ENCODE measurements around the gene ARFGAP1.

The ARFGAP1 gene

DNA sequence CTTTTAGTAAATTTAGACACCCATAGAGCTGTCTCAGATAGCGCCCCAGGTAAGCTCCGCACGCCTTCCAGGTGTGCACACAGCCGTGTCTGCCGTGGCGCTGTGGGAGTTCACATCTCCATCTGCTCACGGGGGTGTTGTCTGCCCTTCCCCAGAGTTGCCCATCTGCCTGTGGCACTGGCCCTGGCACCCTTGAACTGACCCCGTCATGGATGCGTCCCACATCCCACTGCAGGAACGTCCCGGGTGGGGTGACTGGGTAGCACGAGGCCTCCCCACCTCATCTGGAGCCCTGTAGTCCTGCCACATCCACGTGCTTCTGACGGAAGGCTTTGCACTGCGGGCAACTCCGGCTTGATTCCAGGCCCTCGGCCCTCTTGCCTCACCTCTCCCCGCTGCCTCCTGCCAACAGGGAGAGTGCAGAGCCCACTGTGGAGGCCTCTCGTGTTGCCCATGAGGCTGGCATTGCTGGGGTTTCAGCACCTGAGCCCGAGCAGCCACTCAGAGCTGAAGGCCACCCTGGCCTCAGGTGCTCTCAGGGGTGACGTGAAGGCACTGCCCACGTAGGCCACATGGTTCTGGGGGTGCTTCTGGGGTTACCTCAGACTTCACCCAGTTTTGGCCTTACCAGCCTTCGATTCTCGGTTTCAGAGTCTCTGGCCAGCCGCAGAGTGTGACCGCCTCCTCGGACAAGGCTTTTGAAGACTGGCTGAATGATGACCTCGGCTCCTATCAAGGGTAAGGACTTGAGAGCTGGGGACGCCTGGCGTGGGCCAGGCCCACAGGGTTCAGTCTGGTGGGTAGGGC lies 5.1 kb downstream of the ARFGAP1 start:
- DNase-seq (ENCODE audit: low read depth in 2 of 2) = no peak

DNA sequence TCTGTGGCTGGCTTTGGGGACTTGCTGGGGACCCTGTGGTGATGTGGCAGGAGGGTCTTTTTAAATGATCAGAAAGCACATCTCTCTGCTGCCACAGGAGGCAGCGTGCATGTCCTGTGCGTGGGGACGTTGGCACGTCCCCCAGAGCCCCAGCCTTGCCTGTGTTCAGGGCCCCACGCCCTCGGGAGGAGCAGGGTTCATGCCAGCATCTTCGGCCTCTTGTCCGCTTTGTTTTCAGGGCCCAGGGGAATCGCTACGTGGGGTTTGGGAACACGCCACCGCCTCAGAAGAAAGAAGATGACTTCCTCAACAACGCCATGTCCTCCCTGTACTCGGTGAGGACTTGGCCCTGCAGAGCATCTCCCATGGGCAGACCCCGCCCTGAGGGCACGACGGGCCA lies 6.0 kb downstream of the ARFGAP1 start:
- no peak for DNase-seq (ENCODE audit: low read depth in 2 of 2)

DNA sequence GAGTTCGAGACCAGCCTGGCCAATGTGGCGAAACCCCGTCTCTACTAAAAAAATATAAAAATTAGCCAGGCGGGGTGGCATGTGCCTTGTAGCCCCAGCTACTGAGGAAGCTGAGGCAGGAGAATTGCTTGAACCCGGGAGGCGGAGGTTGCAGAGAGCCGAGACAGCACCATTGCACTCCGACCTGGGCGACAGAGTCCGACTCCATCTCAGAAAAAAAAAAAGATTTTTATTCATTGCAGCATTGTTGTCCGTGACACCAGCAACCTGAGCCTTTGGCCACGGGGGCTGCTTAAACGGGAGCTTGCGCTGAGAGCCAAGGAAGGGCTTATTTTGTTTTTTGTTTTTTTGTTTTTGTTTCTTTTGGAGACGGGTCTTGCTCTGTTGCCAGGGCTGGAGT lies 7.3 kb downstream of the ARFGAP1 start:
- DNase-seq (ENCODE audit: low read depth in 2 of 2) = no peak

DNA sequence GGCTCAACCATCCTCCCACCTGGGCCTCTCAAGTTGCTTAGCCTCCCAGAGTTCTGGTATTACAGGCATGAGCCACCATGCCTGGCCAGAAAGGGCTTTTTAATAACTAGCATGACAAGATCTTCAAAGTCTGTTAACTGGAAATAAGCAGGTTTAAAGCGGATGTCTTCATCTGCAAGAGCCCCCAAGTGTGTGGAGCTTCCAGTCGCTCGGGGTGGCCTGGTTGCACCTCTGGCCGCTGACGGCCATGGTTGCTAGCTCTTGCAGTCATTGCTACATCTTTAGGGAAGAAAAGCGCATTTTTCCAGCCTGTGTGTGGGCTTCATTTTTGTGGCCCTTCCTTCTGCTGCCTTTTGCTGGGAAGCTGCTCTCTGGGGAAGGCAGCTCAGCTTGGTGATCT lies 7.8 kb downstream of the ARFGAP1 start:
- no peak for DNase-seq (ENCODE audit: low read depth in 2 of 2)

DNA sequence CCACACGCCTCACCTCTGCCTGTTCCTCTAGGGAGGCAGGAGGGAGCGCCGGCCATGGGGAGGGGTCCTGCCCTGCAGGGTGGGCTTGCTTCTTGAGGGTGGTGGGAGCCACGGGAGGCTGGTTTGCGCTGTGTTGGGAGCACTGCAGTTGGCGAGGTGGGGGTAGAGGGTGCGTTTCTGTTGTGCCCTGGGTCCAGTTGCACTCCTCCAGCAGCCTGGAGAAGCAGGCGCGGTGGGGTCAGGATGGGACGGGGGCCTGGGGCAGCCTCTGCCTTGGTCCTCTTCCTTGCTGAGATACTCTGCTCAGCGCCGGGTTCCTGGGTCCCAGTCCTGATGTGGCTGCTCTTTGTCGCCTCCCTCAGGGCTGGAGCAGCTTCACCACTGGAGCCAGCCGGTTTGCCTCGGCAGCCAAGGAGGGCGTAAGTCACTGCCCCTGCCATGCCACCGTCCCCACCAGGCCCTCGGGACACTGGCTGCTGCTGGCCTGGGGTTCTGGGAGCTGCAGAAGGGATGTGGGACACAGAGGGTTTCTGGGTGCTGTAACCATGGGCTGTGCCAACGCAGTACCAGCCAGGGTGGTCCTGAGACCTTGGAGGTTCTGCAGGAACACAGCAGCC lies 8.4 kb downstream of the ARFGAP1 start:
- DNase-seq (ENCODE audit: low read depth in 2 of 2) = no peak

DNA sequence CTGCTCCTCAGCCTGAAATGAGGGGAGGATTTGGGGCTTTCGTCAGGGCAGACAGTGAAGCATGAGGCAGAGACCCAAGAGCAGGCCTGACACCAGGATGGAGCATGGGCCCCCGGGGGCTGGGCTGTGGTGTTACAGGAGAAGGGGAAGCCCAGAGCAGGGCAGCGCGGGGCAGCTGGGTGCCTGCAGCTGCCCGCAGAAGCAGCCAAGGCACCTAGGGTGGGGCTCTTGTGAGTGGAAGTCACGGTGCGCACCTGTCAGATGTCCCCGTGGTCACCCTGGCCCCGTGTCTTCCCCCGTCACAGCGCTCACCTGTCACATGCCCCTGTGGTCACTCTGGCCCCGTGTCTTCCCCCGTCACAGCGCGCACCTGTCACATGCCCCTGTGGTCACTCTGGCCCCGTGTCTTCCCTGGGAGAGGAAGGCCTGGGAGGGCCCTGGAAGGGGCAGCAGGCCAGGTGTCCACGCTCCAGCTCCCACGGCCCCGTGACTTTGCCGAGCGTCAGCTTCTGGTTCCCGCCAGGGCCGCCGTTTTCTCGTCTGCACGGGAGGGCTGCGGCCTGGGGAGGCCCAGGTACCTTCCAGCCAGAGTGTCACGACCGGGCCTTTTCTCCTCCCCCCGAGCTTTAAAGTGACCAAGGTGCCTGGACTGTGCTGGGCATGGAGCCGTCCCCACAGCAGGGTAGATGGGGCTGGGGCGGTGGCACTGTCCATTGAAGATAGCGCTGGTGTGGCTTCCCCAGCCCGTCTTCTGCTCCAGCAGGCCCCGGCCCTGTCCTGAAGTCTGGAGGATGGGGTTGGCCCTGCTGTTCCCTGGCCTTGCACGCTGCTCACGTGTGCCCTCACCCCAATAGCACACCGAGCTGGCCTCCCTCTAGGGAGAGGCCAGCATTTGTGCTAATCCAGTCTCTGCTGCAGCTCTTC lies 9.4 kb downstream of the ARFGAP1 start:
- no peak for DNase-seq (ENCODE audit: low read depth in 2 of 2)

DNA sequence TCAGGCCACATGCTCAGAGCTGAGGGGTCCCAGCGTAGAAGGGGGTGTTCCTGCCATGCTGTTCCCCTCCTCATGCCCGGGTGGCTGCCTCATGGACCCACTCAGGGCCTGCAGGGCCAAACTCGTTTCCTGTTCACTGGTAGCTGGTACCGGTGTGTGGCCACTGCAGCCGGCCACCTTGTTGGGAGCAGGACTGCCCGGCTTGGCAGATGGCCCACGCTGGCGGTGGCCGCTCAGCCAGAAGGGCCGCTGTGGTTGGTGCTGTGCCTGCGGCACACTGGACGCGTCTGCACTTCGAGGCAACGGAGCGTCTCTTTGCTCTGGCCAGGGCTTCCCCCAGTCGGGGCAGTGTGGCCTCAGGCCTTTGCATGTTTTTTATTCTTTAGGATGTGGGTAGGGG lies 10.3 kb downstream of the ARFGAP1 start:
- no peak for DNase-seq (ENCODE audit: low read depth in 2 of 2)

DNA sequence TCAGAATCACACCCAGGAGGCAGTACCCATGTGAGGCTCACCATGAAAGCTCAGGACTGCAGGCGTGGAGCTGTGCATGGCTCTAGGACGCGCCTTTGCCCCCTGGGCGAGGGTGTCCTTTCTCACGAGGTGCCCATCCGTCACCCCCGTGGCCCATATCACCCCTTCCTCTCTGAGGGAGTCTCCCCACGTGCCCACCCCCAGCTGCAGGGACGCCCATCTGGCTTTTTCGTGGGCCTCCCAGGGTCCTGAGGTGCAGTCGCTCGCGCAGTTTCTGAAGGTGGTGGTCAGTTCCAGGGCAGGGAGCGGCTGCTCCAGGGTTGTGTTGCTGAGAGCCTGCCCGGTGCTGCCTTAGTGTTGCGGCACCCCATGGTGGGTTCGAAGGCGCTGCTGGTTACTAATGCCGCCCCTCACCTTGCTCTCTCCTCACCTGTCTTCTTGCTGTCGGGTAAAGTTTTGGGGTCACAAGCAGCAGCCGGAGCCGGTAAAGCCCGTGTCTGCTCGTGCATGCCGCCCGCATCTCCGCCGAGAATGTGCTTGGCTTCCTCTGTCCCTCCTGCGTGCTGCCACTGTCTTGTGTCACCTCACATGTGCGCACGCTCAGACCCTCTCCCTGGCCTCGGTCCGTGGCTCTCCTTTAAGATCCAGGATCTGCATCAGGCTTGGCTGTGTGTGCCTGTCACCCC lies 10.9 kb downstream of the ARFGAP1 start:
- no peak for DNase-seq (ENCODE audit: low read depth in 2 of 2)

DNA sequence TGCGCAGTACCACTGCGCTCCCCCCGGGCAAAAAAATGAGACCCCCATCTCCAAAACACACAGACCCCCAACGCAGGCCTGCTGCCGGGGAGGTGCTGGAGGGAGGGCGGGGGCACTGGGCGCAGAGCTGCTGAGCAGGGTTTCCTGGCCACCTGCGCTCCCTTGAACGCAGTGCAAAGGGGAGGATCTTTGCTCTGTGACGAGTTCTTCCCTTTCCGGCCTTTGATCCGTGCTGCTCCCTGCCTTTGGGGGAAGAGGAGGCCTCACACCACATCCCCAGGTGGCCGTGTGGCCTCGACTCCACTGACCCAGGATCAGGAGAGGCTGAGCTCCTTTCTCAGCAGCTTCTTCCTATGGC lies 11.4 kb downstream of the ARFGAP1 start:
- no peak for DNase-seq (ENCODE audit: low read depth in 2 of 2)

DNA sequence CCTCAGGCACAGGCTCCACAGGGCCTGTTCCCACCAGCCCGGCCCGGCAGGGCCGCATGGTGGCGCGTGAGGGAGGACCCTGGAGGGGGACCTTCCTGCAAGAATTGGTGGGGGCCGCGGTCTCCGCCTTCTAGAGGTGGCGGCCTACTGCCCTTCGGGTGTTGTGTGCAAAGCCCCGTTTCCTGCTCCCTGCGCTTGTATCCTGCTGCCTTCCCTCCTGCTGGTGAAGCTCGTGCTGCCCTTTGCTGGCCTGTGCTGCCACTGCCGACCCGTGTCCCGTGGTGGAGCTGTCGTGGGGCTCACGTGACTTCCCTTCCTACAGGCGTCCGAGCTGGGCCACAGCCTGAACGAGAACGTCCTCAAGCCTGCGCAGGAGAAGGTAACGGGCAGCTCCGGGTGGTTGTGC lies 11.9 kb downstream of the ARFGAP1 start:
- DNase-seq (ENCODE audit: low read depth in 2 of 2) = no peak

DNA sequence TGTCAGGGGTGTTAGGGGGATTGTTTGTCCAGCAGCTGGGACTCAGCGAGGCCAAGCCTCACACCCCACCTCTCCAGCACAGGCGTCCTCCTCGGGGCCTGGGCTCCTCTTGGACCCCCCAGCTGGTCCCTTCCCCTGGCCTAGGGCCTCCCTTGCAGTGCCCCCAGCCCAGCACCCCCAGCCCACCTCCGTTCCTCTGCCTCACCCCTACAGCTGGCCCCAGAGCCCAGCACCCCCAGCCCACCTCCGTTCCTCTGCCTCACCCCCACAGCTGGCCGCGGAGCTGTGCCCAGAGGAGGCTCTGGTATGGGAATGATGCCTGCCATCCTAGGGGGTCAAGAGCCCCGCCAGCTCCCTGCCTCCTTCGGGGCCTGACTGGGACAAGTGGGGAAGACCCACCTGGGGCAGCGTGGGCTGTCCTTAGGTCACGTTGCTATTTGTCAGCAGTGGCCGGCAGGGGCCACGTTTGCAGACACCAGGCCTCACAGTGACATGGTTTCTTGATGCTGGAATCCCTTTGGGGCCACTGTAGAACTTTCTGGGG lies 12.4 kb downstream of the ARFGAP1 start:
- DNase-seq (ENCODE audit: low read depth in 2 of 2) = no peak

DNA sequence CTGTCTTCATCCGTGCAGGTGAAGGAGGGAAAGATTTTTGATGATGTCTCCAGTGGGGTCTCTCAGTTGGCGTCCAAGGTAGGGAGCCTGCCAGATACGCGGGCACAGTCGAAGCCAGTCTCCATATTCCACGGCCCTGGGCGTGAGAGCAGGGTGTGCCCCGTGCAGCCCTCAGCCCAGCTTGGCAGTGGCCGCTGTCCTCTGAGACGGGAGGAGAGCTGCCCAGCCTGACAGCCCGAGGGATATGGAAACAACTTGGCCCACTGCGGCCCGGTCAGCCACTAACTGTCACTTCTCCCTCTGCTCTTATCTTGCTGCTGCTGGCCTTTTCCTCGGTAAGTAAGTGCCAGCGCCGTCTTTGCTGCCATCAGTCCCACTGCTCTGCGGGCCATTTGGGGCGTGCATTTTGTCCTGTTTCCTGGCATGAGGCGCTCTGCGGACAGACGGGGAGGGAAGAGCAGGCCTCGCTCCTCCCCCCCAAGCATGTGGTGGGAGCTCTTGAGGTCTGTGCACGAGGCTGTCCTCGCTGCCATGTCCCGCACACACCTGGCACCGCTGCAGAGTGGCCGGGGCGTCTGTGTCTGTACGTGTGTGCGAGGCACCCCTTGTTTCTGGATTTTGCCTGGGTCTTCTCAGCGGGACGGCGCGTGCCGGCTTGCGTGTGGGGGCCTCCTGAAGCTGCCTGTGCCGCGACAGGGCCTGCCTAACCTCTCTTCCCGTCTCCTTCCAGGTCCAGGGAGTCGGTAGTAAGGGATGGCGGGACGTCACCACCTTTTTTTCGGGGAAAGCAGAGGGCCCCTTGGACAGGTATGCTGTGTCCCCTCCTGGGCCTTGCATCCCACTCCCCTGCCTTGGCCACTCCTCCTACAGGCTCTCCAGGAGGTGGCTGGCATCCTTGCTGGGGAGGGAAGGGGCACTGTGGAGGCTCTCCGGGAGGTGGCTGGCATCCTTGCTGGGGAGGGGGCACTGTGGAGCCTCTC lies 13.3 kb downstream of the ARFGAP1 start:
- no peak for DNase-seq (ENCODE audit: low read depth in 2 of 2)

DNA sequence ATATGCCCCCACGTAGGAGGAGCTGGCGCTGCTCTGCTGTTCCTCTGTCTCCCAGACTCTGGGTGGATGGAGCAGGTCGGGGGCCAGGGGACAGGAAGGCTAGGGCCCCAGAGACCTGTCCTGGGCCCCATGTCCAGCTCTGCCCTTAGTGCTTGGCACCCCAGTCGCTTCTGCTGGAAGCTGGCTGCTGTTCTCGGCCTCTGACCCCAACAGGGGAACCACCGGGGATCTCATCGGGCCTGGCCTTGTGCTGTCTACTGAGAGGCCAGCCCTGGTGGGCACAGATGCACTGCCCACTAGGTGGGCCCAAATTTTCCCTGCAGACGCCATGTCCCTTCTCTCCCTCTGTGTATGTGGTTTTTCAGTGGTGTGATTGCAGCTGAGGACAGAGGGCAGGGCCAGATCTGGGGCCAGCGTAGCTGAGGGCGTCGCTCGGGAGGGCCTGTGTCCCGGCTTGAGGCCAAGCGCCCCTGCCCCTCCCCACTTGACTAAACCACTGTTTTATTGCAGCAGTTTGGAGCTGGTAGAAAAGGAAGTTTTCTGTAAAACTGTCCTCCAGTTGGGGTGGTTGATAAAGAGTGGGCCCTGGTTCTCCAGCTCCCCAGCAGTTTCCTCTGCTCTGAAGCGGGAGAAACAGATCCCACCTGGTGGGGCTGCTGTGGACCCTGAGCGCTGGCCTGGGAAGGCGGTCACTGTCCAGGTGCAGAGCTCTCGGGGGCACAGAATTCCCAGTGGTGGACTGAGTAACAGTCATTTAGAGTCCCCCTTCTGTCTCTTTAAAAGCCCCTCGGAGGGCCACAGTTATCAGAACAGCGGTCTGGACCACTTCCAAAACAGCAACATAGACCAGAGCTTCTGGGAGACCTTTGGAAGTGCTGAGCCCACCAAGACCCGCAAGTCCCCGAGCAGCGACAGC lies 14.4 kb downstream of the ARFGAP1 start:
- DNase-seq (ENCODE audit: low read depth in 2 of 2) = no peak

DNA sequence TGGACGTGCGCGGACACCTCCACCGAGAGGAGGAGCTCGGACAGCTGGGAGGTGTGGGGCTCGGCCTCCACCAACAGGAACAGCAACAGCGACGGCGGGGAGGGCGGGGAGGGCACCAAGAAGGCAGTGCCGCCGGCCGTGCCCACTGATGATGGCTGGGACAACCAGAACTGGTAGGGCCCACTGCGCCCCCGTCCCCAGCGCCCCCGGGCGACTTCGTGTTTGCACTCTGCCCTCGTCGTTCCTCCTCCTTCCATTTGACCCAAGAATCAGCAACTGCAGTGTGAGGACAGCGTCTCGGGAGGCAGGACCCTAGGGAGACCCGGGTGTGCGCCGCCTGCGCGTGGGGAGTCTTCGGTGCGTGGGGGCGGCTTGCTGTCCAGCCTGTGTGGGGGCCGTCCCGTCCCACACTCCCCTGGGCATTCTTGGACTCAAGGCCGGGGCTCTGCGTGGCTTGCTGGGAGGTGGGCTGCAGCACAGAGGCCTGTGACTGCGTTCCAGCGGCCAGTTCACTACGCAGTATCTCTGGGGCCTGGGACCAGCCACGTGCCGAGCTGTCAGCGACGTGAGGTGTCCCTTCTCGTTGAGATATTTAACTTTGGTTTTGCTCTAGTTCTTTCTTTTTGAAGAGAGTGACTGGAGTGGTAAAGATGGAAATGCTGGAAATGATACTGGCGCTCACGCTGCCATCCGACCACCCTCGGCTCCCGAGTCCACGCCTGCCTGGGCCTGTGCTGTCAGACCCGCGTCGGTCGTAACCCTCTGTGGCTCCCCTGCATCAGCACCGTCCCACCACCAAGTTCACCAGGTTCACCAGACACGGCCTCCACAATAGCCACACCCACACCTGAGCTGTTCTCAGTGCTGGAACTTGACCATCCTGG lies 15.3 kb downstream of the ARFGAP1 start:
- no peak for DNase-seq (ENCODE audit: low read depth in 2 of 2)

DNA sequence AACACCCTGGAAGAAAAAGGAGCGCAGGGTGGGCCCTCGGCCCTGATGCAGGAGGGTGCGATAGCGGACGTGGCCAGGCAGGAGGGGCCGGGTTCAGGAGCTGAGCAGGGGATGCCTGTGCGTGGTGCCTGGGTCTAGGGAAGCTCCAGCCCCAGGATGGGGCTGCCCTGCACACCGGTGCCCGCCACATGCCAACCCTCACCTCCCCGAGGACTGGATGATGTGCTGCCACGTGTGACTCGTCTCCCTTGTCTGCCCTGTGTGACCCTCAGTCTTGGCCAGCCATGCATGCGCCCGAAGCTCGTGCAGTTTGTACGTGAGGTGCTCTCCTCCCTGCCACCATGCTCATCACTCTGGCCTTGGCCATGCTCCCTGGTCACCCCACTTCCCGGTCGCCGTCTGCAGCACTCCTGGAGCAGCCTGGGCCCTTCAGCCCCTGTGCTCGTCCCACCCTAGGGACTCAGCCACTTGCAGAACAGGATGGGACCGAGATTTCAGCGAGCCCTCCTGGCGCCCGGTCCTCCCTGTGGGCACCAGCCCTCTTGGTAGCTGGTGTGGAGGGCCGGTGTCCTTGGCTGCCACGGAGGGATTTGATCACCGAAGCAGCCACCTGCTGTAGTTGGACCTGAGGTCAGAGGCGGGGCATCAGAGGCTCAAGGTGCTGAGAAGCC lies 16.1 kb downstream of the ARFGAP1 start:
- no peak for DNase-seq (ENCODE audit: low read depth in 2 of 2)

DNA sequence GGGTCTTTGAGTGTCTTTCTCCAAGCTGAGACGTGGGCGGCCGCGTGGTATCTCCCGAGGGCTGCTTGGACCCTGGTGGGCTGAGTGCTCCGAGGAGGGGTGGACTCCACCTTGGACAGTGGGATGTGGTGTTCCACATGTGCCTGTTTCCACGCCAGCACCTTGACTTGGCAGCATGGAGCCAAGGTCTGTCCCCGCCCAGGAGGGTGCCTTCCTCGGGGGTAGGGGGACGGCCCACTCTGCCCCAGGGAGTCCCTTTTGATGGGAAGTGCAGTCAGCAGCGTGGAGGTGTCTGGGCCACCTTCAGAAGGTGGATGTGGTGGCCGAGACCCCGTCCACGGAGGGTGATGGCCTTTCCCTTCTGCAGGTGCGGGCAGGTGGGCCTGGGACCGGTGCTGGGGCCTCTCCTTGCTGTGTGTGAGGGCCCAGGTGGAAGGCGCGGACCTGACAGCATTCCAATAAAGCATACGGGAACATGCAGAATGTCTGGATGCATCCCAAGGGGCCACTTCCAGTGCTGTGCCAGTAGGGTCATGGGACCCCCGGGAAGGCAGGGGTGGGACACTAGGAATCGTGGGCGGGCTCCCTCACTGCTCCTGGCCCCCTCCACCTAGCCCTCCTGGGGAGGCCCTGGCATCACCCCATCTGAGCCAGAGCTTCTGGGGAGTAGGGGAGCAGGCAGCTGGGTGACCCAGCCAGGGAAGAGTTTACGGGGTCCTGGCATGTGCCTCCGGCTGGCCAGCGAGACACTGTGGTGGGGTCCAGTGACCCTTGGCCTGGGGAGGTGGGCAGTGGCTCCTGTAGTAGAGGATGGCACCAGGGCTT lies 16.9 kb downstream of the ARFGAP1 start:
- no peak for DNase-seq (ENCODE audit: low read depth in 2 of 2)

DNA sequence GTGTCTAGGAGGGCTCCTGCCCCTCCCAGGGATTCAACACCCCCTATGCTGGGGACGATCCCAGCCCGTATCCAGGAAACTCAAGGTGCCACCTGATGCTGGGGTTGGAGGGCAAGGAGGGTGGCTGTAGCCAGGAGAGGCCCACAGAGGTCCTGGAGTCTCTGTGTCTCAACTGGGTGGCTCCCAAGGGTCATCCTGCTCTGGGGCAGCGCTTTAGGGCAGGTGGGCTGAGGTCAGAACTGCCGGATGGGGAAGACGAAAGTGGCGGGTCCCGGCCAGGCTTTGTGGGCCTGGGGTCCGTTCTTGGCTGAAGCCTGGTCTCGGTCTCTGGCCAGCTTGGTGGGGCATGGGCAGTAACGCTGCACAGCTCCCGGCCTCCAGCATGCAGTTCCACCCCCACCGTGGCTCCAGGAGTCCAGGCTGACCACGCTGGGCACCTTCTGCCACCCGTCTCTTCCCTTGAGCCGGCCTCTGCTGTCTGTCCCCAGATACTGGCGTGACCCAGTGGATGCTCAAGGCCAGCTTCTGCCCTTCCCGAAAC lies 17.6 kb downstream of the ARFGAP1 start:
- DNase-seq (ENCODE audit: low read depth in 2 of 2) = no peak
